Stimulated activated CD8-positive, alpha-beta memory T cell treated with anti-CD3 and anti-CD28 coated beads, Interleukin-7, amount 100 ng/mL, for 24 hours (primary cell): ENCODE measurements around the gene SETD7.

ENCODE experiments used
- DNase-seq: peaks from one replicate; pipeline ENCODE4 v3.0.0-alpha.2; 2020; ENCODE audit warnings: low read depth

SETD7 gene

DNA sequence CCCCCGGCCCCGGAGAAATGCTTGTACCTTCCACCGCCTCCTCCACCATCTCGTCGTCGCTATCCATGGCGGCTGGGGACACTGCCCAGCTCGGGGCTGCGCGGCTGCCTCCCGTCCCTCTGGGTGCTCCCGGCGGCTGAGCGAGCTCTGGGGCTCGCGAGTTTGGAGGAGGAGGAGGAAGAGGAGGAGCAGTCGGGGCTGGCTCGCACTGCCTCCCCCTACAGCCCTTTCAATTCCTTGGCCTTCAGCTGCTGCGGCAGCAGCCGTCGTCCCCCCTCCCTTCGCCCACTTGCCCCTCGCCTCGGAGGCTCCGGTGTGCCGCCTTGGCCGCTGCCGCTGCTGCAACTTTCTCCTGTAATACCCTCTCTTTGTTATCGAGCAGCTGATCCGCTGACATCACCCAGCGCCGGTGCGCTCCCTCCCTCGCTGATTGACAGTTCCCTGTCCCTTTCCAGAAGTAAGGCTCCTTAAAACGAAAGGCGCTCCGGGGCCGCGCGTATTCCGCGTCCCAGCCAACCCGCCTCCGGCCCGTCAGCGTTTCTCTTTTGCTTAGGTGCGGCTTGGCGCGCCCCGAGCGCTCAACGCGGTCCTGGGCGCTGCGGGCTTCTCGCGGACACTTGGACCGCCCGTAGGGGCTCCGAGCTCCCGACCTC lies at the start of gene SETD7:
Gene SETD7 (minus strand): TSS at position 149 of the 653 bp plus-strand sequence. CDS start 82 bp downstream, at position 67.
- DNase-seq: no peak

DNA sequence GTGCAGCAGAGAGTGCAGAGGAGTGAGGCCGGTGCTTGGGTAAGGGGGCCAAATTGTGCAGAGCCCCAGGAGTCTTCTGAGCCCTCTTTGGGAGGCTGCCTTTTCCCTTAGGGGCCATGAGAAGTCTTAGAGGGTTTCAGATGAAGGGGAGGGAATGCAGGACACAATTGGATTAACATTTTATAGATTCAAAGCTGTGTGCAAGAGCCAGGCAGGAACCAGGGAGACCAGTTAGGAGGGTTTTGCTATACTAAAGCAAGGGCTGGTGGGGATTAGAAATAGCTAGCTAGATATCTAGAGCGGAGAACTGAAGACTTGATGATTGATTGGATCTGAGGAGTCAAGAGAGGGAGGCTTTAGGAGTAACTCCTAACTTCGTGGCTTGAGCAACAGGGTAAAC lies 49.5 kb upstream of the SETD7 start:
- no peak for DNase-seq

GRCh38 chr4:139603576-139604410 lies 47.8 kb upstream of the SETD7 start:
- no peak for DNase-seq

DNA sequence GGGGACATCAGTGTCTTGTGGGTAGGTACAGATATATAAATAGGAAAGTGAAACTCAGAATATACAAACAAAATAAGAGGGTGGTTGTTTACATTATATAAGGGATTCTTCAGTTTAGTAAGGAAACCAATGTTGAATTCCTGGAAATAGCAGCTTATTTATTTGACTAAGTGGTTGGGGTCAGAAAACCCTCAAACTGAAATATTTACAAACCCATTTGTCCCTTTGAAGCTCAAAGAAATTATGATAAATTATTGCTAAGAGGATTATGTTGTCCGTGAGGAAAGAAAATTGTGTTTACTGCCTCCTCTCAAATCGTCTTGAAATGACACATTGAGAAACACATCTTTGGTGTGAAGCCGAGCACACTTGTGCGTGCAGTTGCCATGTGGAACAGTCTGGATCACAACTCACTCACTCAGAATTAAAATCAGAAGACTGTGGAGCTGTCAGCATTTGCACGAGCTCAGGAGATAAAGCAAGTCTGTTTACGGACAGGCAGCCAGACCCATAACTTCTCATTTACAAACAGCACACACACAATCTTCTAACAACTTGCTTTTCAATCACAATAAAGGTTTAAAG lies 46.8 kb upstream of the SETD7 start:
- no peak for DNase-seq

GRCh38 chr4:139600662-139601061 lies 44.6 kb upstream of the SETD7 start:
- DNase-seq: no peak

GRCh38 chr4:139599594-139600374 lies 43.8 kb upstream of the SETD7 start:
- no peak for DNase-seq

DNA sequence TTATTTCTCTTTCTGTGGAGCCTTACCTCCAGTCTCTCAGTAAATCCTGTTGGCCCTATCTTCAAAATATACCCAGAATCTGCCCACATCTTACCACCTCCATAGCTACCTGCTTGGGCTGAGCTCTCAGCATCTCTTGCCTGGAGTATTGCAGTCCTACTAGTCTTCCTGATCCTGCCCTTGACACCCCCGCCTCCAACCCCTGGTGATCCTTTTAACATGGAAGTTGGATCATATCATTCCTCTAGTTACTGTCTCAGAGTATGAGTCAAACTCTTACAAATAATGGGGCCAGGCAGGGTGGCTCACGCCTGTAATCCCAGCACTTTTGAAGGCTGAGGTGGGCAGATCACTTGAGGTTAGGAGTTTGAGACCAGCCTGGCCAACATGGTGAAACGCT lies 43.1 kb upstream of the SETD7 start:
- DNase-seq: no peak

DNA sequence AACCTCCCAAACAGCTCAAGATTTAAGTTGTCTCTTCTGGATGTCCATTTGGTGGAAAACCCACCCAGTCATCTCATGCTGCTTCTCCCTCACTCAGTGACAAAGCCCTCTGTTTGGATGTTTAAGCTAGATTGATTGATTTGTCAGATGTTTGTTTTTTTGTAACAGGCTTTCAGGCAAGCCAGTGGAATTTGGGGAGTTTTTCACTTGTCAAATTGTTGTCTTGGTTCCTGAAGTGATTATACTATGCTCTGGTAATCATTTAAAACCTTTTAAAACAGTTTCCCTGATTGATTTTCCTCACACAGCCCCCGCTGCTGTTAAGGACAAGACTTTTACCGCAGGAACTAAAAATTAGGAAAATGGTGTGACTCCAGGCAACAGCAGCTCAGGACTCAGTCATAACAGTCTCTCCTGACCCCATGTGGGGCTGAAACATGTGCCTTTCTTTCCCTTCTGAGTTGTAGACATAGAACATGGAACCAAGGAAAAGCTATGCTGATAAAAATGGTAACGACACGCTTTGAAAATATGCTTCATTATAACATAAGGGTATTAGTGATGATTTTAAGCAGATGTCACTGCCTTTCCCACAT lies 40.8 kb upstream of the SETD7 start:
- DNase-seq: no peak

DNA sequence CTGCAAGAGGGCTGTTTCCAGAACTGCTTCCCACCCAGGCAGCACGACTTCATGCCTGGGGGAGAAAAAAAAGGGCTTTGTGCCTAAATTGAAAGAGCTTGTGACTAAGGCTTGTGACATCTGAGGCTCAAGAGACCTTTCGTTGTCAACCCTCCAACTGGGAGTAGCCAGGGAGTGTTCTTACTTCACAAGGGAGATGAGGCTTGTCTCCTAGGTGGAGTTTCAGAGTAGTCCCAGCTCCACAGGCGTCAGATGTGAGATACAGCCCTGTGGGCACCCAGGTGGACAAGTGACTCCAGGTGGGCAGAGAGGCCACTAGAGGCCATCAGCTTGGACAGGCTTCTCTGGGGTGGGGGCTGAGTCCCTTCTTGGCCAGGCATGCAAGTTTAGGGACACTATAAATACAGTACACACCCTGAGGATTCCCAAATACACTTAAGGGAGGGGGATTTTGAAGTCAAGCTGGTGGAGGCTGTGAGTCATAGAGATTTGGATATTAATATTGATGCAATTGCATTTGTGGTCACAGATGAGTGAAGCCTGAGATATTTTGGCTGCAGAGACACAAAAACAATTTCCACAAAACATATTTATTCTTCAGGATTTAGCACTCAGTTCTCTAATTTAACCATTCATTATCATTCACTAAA lies 40.1 kb upstream of the SETD7 start:
- DNase-seq: no peak

GRCh38 chr4:139594591-139595185 lies 38.7 kb upstream of the SETD7 start:
- DNase-seq: no peak

DNA sequence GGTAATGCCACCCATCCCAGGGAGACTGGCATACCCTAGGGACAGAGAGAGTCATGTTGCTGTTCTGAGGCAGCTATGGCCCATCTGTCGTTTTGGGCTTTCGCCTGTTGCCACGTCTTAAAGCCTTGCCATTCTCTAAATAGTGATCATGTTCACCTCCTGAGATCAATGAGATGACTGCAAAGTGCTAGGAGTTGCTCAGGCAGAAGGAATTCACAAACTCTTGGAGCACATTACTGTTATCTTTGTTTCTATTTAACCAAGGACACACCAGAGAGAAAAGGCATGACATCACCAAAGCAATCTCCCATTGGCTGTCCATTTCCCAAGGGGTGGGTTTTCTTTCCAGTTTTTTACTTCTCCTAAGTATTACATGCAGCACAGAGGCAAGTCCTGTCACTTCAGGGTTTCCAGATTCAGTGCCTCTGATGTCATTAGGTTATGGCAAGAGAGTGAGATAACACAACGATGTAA lies 37.1 kb upstream of the SETD7 start:
- no peak for DNase-seq

- DNase-seq: no peak
Observed at GRCh38 chr4:139589336-139590018, 33.5 kb upstream of the SETD7 start.

GRCh38 chr4:139587446-139587845 lies 31.4 kb upstream of the SETD7 start:
- no peak for DNase-seq

GRCh38 chr4:139585473-139585872 lies 29.5 kb upstream of the SETD7 start:
- DNase-seq: no peak

DNA sequence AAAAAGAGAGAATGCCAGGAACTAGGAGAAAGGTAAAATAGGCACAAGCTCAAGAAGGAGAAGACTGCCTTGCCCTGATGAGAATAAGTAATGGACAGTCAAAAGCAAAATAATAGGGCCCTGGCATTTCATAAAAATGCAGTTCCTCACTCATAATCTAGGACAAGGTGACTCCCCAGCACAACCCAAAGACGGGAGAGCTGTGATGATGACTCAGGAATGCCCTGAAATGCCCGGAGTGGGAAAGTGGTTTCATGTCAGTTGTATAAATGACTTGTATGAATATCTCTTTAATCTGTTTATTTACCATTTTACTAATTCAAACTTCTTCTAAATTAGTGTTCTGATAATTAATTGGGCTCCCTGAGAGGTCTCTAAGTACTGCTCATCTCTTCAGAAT lies 28.8 kb upstream of the SETD7 start:
- DNase-seq: no peak

- no peak for DNase-seq
Observed at GRCh38 chr4:139584013-139584412, 28.0 kb upstream of the SETD7 start.

GRCh38 chr4:139582044-139582443 lies 26.0 kb upstream of the SETD7 start:
- DNase-seq: no peak

GRCh38 chr4:139581096-139581495 lies 25.1 kb upstream of the SETD7 start:
- no peak for DNase-seq

DNA sequence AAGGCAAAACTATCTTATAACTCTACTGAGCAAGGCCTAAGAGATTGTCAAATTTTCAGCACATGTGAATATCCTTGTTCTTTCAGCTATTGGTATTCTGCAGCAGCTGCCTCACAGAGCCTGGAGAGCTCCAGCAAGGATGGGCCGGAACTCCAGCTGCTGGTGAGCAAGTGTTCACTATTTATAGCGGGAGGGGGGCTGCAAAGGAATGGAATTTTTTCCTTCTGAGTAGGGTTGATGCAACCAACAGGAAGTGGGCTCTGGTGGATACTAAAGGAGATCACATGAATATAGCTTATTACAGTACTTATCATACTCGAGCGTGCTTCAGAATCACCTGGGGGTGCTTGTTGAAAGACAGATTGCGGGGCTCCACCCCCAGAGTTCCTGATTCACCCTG lies 20.2 kb upstream of the SETD7 start:
- DNase-seq: no peak

DNA sequence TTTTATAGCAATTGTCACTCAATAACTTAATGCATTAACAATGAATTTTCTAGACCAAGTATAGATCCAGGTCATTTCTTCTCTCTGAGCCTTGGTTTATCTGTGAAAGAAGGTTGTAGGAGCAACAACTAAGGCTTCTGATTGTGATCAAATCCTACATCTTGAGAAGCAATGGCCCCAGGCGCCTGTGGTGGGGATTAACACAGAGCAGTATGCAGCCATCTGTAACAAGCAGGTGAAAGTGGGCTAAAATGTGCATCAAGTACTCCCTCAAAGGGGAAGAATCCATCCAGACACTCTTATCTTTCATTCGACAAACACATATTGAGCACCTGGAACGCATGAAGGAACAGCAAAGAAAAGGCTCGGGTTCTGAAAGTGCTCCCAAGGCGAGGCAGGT lies 19.1 kb upstream of the SETD7 start:
- no peak for DNase-seq
